ENCODE results near the gene FOXK2. TPM values are rescaled to one million over a fixed set of nuclear protein-coding genes. Genes with fewer than 3 reads are reported as not detected.

Gene FOXK2
- total RNA-seq, 1 donor from 2014 or later: 64.3 TPM

- TF ChIP-seq, protein P1, sequence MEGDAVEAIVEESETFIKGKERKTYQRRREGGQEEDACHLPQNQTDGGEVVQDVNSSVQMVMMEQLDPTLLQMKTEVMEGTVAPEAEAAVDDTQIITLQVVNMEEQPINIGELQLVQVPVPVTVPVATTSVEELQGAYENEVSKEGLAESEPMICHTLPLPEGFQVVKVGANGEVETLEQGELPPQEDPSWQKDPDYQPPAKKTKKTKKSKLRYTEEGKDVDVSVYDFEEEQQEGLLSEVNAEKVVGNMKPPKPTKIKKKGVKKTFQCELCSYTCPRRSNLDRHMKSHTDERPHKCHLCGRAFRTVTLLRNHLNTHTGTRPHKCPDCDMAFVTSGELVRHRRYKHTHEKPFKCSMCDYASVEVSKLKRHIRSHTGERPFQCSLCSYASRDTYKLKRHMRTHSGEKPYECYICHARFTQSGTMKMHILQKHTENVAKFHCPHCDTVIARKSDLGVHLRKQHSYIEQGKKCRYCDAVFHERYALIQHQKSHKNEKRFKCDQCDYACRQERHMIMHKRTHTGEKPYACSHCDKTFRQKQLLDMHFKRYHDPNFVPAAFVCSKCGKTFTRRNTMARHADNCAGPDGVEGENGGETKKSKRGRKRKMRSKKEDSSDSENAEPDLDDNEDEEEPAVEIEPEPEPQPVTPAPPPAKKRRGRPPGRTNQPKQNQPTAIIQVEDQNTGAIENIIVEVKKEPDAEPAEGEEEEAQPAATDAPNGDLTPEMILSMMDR (IDR thresholded peaks at IDR 0.05; ENCODE audit: unreplicated experiment): no peak
- H3K4me1 Mint-ChIP-seq (ENCODE audit: unreplicated experiment): peaks cover 4% of the 10 kb centered on the region
- H3K36me3 Mint-ChIP-seq (ENCODE audit: low read depth, unreplicated experiment): peaks cover 16% of the 10 kb centered on the region
- H3K9me3 Mint-ChIP-seq (ENCODE audit: unreplicated experiment): no peaks in the 10 kb centered on the region
- peaks cover 17% of the 10 kb centered on the region for H3K27me3 Mint-ChIP-seq (ENCODE audit: unreplicated experiment)
- no peak for DNase-seq (ENCODE audit: low spot score)
- peak overlapping the region; percentile 74 for H3K27ac Mint-ChIP-seq (ENCODE audit: unreplicated experiment)
- peak overlapping the region; percentile 51 for H3K4me3 Mint-ChIP-seq (ENCODE audit: unreplicated experiment)
These were observed 28.9 kb upstream of the FOXK2 start for GRCh38 chr17:82490512-82491195.

DNA sequence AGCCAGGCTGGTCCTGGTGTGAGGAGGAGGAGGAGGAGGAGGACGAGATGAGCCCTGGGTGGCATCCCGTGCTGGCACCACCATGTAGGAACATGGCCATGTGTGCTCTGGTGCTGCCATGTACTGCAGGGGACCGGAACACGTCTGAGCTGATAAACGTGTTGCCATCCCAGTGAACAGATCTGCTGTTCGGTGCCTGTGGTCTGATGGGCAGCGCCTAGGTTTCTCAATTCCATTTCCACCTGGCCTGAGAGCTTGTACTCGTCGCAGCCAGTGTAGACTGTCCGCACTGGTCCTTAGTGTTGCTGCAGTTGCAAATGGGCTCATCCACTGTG lies 28.4 kb upstream of the FOXK2 start:
- Mint-ChIP-seq H3K4me1 (ENCODE audit: unreplicated experiment) (peaks cover 4% of the 10 kb centered on the region), H3K27me3 (ENCODE audit: unreplicated experiment) (peaks cover 17% of the 10 kb centered on the region), H3K36me3 (ENCODE audit: low read depth, unreplicated experiment) (peaks cover 16% of the 10 kb centered on the region), H3K9me3 (ENCODE audit: unreplicated experiment) (no peaks in the 10 kb centered on the region), H3K27ac (ENCODE audit: unreplicated experiment) (no peak overlapping the region), H3K4me3 (ENCODE audit: unreplicated experiment) (no peak overlapping the region)
- DNase-seq (ENCODE audit: low spot score): no peak
- TF ChIP-seq, protein P1 (IDR thresholded peaks at IDR 0.05; ENCODE audit: unreplicated experiment): no peak

- Mint-ChIP-seq H3K9me3 (ENCODE audit: unreplicated experiment) (no peaks in the 10 kb centered on the region), H3K36me3 (ENCODE audit: low read depth, unreplicated experiment) (peaks cover 15% of the 10 kb centered on the region), H3K27me3 (ENCODE audit: unreplicated experiment) (peaks cover 17% of the 10 kb centered on the region), H3K27ac (ENCODE audit: unreplicated experiment) (no peak overlapping the region), H3K4me1 (ENCODE audit: unreplicated experiment) (peaks cover 4% of the 10 kb centered on the region), H3K4me3 (ENCODE audit: unreplicated experiment) (no peak overlapping the region)
- TF ChIP-seq, protein P1 (IDR thresholded peaks at IDR 0.05; ENCODE audit: unreplicated experiment): no peak
- DNase-seq (ENCODE audit: low spot score): no peak
These were observed 28.0 kb upstream of the FOXK2 start for GRCh38 chr17:82491533-82491932.

- no peak for DNase-seq (ENCODE audit: low spot score)
- Mint-ChIP-seq H3K9me3 (ENCODE audit: unreplicated experiment) (no peaks in the 10 kb centered on the region), H3K27me3 (ENCODE audit: unreplicated experiment) (peaks cover 16% of the 10 kb centered on the region)
These were observed 26.8 kb upstream of the FOXK2 start for GRCh38 chr17:82492643-82493225.

More at GRCh38 chr17:82492643-82493225, 26.8 kb upstream of the FOXK2 start:
- peaks cover 6% of the 10 kb centered on the region for H3K4me1 Mint-ChIP-seq (ENCODE audit: unreplicated experiment)
- peaks cover 7% of the 10 kb centered on the region for H3K36me3 Mint-ChIP-seq (ENCODE audit: low read depth, unreplicated experiment)
- H3K4me3 Mint-ChIP-seq (ENCODE audit: unreplicated experiment): no peak overlapping the region
- no peak overlapping the region for H3K27ac Mint-ChIP-seq (ENCODE audit: unreplicated experiment)
- TF ChIP-seq, protein P1 (IDR thresholded peaks at IDR 0.05; ENCODE audit: unreplicated experiment): no peak
